Measurements from ENCODE around the gene LRP1B.

LRP1B gene

GRCh38 chr2:142134911-142135310 is 4.1 kb upstream of the LRP1B start:
- Histone ChIP-seq H3K9me3 (ENCODE audit: insufficient read depth, low read length) (no peaks in the 10 kb centered on the region), H3K27me3 (ENCODE audit: insufficient read depth, insufficient read length) (peaks cover 22% of the 10 kb centered on the region), H3K36me3 (ENCODE audit: insufficient read depth, insufficient read length, low read length) (no peaks in the 10 kb centered on the region), H3K4me1 (ENCODE audit: insufficient read depth, insufficient read length) (no peaks in the 10 kb centered on the region), H3K9ac (ENCODE audit: insufficient read length, low read depth) (no peak overlapping the region), H3K4me3 (ENCODE audit: insufficient read length, low read depth) (no peak overlapping the region)
- no peak for DNase-seq (ENCODE audit: low read depth, low spot score)
- TF ChIP-seq ZNF274 (IDR thresholded peaks at IDR 0.05; ENCODE audit: low read depth, low read length) (no peak), SUZ12 (IDR thresholded peaks at IDR 0.05; ENCODE audit: extremely low read depth, insufficient read depth, insufficient read length) (no peak)

- no peaks in the 10 kb centered on the region for H3K36me3 ChIP-seq (ENCODE audit: insufficient read depth, insufficient read length, low read length)
- TF ChIP-seq YY1 (IDR thresholded peaks at IDR 0.05; ENCODE audit: insufficient read depth, insufficient read length) (no peak), ZNF274 (IDR thresholded peaks at IDR 0.05; ENCODE audit: low read depth, low read length) (no peak), SUZ12 (IDR thresholded peaks at IDR 0.05; ENCODE audit: extremely low read depth, insufficient read depth, insufficient read length) (no peak)
- H3K4me3 ChIP-seq (ENCODE audit: insufficient read length, low read depth), result peak overlapping the region; percentile 60
- H3K9ac ChIP-seq (ENCODE audit: insufficient read length, low read depth), result peak overlapping the region; percentile 73
- H3K27me3 ChIP-seq (ENCODE audit: insufficient read depth, insufficient read length), result peaks cover 45% of the 10 kb centered on the region
- H3K4me1 ChIP-seq (ENCODE audit: insufficient read depth, insufficient read length), result no peaks in the 10 kb centered on the region
- H3K9me3 ChIP-seq (ENCODE audit: insufficient read depth, low read length), result no peaks in the 10 kb centered on the region
- DNase-seq (ENCODE audit: low read depth, low spot score), result peak; percentile 30
Measured at GRCh38 chr2:142130111-142131009, 456 bp downstream of the LRP1B start.

- H3K4me3 ChIP-seq (ENCODE audit: insufficient read length, low read depth), result no peak overlapping the region
- no peaks in the 10 kb centered on the region for H3K4me1 ChIP-seq (ENCODE audit: insufficient read depth, insufficient read length)
- no peaks in the 10 kb centered on the region for H3K36me3 ChIP-seq (ENCODE audit: insufficient read depth, insufficient read length, low read length)
- H3K9me3 ChIP-seq (ENCODE audit: insufficient read depth, low read length), result no peaks in the 10 kb centered on the region
- no peak for TF ChIP-seq SUZ12 (IDR thresholded peaks at IDR 0.05; ENCODE audit: extremely low read depth, insufficient read depth, insufficient read length)
- no peak for TF ChIP-seq YY1 (IDR thresholded peaks at IDR 0.05; ENCODE audit: insufficient read depth, insufficient read length)
- TF ChIP-seq ZNF274 (IDR thresholded peaks at IDR 0.05; ENCODE audit: low read depth, low read length), result no peak
- H3K27me3 ChIP-seq (ENCODE audit: insufficient read depth, insufficient read length), result peaks cover 45% of the 10 kb centered on the region
- DNase-seq (ENCODE audit: low read depth, low spot score), result no peak
- H3K9ac ChIP-seq (ENCODE audit: insufficient read length, low read depth), result no peak overlapping the region
Measured at GRCh38 chr2:142128105-142128504, 2.7 kb downstream of the LRP1B start.

GRCh38 chr2:142127248-142127647 is 3.6 kb downstream of the LRP1B start:
- TF ChIP-seq ZNF274 (IDR thresholded peaks at IDR 0.05; ENCODE audit: low read depth, low read length) (no peak), SUZ12 (IDR thresholded peaks at IDR 0.05; ENCODE audit: extremely low read depth, insufficient read depth, insufficient read length) (no peak), YY1 (IDR thresholded peaks at IDR 0.05; ENCODE audit: insufficient read depth, insufficient read length) (no peak)
- no peaks in the 10 kb centered on the region for H3K9me3 ChIP-seq (ENCODE audit: insufficient read depth, low read length)
- H3K4me1 ChIP-seq (ENCODE audit: insufficient read depth, insufficient read length), result no peaks in the 10 kb centered on the region
- H3K36me3 ChIP-seq (ENCODE audit: insufficient read depth, insufficient read length, low read length), result no peaks in the 10 kb centered on the region
- no peak for DNase-seq (ENCODE audit: low read depth, low spot score)
- H3K27me3 ChIP-seq (ENCODE audit: insufficient read depth, insufficient read length), result peaks cover 45% of the 10 kb centered on the region
- no peak overlapping the region for H3K4me3 ChIP-seq (ENCODE audit: insufficient read length, low read depth)
- no peak overlapping the region for H3K9ac ChIP-seq (ENCODE audit: insufficient read length, low read depth)

- no peaks in the 10 kb centered on the region for H3K4me1 ChIP-seq (ENCODE audit: insufficient read depth, insufficient read length)
- no peak overlapping the region for H3K9ac ChIP-seq (ENCODE audit: insufficient read length, low read depth)
- peaks cover 21% of the 10 kb centered on the region for H3K27me3 ChIP-seq (ENCODE audit: insufficient read depth, insufficient read length)
- no peak for DNase-seq (ENCODE audit: low read depth, low spot score)
- no peaks in the 10 kb centered on the region for H3K36me3 ChIP-seq (ENCODE audit: insufficient read depth, insufficient read length, low read length)
- no peaks in the 10 kb centered on the region for H3K9me3 ChIP-seq (ENCODE audit: insufficient read depth, low read length)
- H3K4me3 ChIP-seq (ENCODE audit: insufficient read length, low read depth), result no peak overlapping the region
- TF ChIP-seq SUZ12 (IDR thresholded peaks at IDR 0.05; ENCODE audit: extremely low read depth, insufficient read depth, insufficient read length) (no peak), ZNF274 (IDR thresholded peaks at IDR 0.05; ENCODE audit: low read depth, low read length) (no peak), YY1 (IDR thresholded peaks at IDR 0.05; ENCODE audit: insufficient read depth, insufficient read length) (no peak)
Measured at GRCh38 chr2:142124706-142125105, 6.1 kb downstream of the LRP1B start.

- no peaks in the 10 kb centered on the region for H3K4me1 ChIP-seq (ENCODE audit: insufficient read depth, insufficient read length)
- H3K9me3 ChIP-seq (ENCODE audit: insufficient read depth, low read length), result no peaks in the 10 kb centered on the region
- no peak for TF ChIP-seq YY1 (IDR thresholded peaks at IDR 0.05; ENCODE audit: insufficient read depth, insufficient read length)
- TF ChIP-seq ZNF274 (IDR thresholded peaks at IDR 0.05; ENCODE audit: low read depth, low read length), result no peak
- TF ChIP-seq SUZ12 (IDR thresholded peaks at IDR 0.05; ENCODE audit: extremely low read depth, insufficient read depth, insufficient read length), result no peak
- H3K27me3 ChIP-seq (ENCODE audit: insufficient read depth, insufficient read length), result no peaks in the 10 kb centered on the region
- H3K36me3 ChIP-seq (ENCODE audit: insufficient read depth, insufficient read length, low read length), result no peaks in the 10 kb centered on the region
- H3K4me3 ChIP-seq (ENCODE audit: insufficient read length, low read depth), result no peak overlapping the region
- DNase-seq (ENCODE audit: low read depth, low spot score), result no peak
- no peak overlapping the region for H3K9ac ChIP-seq (ENCODE audit: insufficient read length, low read depth)
Measured at GRCh38 chr2:142119347-142119746, 11.5 kb downstream of the LRP1B start.

GRCh38 chr2:142112757-142113221 is 18.0 kb downstream of the LRP1B start:
- DNase-seq (ENCODE audit: low read depth, low spot score), result no peak
- Histone ChIP-seq H3K4me3 (ENCODE audit: insufficient read length, low read depth) (no peak overlapping the region), H3K4me1 (ENCODE audit: insufficient read depth, insufficient read length) (no peaks in the 10 kb centered on the region), H3K36me3 (ENCODE audit: insufficient read depth, insufficient read length, low read length) (no peaks in the 10 kb centered on the region), H3K9ac (ENCODE audit: insufficient read length, low read depth) (no peak overlapping the region), H3K27me3 (ENCODE audit: insufficient read depth, insufficient read length) (no peaks in the 10 kb centered on the region), H3K9me3 (ENCODE audit: insufficient read depth, low read length) (no peaks in the 10 kb centered on the region)
- TF ChIP-seq SUZ12 (IDR thresholded peaks at IDR 0.05; ENCODE audit: extremely low read depth, insufficient read depth, insufficient read length), result no peak
- no peak for TF ChIP-seq YY1 (IDR thresholded peaks at IDR 0.05; ENCODE audit: insufficient read depth, insufficient read length)
- TF ChIP-seq ZNF274 (IDR thresholded peaks at IDR 0.05; ENCODE audit: low read depth, low read length), result no peak

All from NT2/D1 (cell line).